Stimulated activated CD4-positive, alpha-beta T cell treated with anti-CD3 and anti-CD28 coated beads, Interleukin-4, amount 100 ng/mL, for 1 hour (primary cell): ENCODE results near the gene OVOL1.

Experiments
- DNase-seq: peaks from one replicate; pipeline ENCODE4 v3.0.0-alpha.2; 2020

OVOL1 gene

DNA sequence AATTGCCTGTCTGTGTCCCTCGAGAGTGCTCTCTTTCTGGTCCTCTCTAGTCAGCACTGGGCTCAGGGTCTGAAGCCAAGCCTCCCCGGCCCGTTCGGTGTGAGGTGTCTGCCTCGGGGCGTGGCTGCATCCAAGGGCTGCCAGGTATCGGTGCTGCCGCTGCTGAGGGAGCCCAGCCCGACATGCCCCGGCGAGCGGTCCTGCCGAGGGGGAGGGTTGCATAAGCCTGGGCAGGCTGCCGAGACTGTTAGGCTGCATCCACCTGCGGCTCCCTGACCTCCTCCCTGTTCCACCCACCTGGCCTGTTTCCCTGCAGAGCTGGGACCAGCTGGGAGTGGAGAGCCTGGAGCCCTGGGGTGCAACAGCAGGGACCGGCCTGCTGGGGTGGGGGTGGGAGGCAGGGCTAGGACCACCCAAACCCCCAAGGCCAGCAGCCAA lies 6.3 kb downstream of the OVOL1 start:
- DNase-seq: no peak

DNA sequence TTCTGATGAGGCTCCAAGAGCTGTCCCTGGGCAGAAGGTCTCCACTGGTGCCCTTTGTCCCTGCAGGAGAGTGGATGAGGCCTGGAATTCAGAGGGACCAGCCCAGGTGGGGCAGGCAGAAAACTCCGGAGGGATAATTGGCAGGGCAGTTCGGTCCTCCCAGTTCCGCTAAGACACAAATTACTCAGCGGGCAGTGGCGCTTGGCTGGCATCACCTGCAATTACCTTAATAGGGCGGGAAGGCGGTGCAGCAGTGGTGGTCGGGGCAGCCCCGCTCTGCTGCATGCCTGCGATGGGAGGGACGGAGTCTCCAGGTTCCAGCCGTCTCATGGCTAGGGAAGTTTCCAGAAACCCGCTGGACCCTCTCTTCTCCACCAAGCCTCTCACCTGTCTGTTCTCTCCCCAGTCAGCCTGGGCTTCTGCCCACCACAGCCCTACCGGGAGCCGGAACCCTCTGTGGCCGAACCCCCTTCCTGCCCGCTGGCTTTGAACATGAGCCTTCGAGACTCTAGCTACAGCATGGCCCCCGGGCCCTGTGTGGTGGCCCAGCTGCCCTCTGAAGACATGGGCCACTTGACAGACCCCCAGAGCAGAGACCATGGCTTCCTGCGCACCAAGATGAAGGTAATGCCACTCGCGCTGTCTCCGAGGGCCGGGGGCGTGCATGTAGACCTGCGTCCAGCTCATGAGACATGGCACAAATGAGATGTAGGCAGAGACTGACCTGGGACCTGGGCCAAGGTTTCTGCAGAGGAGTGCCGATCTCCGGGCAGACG lies 7.0 kb downstream of the OVOL1 start:
- no peak for DNase-seq

DNA sequence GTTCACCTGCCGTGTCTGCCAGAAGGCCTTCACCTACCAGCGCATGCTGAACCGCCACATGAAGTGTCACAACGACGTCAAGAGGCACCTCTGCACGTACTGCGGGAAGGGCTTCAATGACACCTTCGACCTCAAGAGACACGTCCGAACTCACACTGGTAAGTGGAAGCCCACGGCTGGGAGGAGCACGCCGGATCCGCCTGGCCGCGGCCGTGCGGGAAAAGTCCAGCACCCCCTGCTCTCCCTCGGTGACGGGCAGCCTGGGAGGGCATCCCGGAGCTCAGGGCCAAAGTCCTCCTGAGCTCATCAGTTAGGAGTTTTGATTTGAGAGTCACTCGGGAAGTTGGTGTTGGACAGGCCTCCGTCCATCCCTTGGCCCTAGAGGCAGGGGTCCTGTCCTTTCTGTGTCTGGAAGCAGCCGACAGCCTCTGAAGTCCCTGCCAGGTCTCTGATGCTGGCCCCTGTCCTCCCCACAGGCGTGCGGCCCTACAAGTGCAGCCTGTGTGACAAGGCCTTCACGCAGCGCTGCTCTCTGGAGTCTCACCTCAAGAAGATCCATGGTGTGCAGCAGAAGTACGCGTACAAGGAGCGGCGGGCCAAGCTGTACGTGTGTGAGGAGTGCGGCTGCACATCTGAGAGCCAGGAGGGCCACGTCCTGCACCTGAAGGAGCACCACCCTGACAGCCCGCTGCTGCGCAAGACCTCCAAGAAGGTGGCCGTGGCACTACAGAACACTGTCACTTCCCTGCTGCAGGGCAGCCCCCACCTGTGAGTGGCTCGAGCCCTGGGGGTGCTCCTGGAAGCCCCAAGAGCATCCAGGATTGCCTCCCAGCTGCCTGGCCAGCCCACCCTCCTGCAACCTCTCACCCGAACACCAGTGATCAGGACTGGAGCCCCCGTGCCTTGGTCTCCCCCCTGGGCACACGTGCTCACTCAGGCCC lies 8.0 kb downstream of the OVOL1 start:
- no peak for DNase-seq

DNA sequence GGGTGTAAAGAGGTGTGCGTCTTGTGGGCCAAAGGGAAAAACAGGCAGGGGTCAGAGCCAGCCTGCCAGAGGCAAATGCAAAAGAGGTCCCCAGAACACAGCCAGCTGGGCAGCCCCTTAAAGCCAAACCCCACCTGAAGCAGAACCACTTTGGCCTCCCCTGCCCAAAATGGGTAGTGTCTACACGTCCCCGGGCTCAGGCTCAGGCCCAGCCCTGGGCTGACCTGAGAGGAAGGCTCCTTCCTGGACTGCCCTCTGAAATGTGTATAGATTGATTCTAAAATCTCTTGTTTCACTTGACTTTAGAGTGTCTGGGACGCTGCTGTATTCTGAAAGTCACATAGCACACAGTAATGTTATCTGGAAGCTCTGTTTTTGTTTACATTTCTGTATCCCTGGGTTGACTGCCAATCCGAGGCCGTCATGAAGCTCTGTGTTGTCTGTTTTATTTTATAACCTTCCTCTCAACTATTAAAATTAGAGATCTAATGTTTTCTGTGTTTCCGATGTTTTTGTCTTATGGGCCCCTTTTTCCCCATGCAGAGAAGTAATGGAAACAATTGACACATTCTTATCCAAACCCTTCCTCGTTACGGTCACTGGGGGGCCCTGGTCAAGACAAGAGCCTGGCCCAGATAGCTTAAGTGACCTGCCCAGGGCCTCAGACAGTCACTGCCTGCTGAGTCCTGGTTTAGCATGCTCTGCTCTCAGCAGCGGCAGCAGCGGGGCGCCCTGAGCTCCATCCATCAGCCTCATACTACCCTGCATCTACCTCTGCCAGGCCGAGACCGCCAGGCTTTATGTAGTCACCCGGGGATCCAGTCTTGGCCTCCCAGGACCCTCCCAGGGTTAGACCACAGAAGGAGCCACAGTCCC lies 10.1 kb downstream of the OVOL1 start:
- no peak for DNase-seq

DNA sequence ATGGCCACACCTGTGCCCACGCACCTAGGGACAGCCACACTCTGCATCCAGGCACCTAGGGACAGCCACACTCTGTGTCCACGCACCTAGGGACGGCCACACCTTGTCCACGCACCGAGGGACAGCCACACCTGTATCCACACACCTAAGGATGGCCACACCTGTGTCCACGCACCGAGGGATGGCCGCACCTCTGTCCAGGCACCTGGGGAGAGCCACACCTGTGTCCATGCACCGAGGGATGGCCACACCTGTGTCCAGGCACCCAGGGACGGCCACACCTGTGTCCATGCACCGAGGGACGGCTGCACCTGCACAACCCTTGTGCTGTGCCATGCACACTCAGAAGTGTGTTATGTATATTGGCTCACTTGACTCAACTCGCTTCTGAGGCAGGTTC lies 10.8 kb downstream of the OVOL1 start:
- DNase-seq: no peak

DNA sequence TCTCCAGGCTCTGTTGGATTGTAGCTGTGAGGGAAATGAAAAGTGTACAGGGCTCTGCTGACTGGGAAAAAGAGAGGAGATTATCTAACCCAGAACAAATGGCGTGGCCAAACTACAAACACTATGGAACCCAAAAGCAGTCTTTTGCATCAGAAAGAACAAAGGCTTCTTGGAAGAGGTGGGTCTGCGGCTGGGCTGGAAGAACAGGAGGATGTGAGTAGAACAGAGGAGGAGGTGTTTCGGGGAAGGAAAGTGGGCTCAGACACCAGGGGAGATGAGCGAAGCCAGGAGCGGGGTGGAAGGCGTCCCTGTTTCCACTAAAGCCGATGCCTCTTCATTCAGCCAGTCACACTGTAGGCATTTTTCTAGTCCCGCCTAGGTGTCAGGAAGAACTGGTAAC lies 12.0 kb downstream of the OVOL1 start:
- no peak for DNase-seq

DNA sequence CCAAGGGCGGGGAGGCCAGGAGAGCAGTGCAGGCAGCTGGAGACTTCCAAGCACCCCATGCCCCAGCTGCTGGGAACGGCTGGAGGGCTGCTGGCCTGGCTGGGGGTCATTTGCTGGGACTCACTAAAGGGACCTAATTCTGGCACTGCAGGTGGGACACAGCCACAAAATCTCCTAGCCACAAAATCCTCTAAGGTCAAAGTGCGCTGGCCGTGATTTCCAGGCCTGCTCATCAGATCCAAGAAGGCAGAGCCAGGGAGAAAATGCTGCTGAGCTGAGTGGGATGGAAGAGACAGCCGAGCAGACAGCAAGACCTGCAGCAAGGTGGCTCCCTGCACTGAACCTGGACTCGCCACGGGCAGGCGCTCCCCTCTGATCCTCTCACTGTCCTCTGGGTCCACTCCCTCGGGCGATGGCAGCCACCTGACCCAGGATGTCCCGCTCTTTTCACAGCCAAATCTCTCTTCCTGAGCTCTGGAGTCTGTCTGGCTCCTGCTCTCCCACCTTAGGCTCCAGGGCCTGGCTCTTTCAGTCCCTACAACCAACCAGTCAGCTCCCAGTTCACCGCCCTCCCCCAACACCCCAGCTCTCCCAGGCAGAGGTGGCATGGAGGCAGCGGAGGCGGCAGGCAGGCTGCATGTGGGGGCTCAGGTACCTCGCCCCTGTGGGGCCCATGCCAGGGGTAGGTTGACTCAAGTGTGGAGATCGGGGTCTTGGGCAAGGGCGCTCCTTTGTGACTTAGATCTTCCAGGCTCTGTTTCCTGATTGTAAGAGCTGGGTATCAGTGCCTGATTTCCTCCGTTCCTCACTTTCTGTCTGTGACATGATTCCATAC lies 14.5 kb downstream of the OVOL1 start:
- no peak for DNase-seq

DNA sequence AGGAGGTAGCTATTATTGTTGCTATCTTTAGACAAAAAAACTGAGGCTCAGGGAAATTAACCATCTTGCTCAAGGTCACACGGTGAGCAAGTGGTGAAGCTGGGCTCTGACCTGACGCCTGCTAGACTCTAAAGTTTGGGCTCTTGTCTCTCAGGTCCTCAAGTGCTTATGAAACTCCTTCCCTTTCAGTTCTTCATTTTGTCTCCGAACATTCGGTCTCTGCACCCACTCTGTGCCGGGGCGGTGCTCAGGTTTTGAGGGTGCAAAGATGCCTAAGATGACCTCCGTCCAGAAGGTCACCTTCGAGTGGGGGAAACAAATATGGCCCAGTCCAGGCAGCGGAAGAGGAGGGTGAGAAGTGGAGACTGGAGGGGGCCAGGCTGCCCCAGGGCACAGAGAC lies 16.0 kb downstream of the OVOL1 start:
- DNase-seq: no peak

DNA sequence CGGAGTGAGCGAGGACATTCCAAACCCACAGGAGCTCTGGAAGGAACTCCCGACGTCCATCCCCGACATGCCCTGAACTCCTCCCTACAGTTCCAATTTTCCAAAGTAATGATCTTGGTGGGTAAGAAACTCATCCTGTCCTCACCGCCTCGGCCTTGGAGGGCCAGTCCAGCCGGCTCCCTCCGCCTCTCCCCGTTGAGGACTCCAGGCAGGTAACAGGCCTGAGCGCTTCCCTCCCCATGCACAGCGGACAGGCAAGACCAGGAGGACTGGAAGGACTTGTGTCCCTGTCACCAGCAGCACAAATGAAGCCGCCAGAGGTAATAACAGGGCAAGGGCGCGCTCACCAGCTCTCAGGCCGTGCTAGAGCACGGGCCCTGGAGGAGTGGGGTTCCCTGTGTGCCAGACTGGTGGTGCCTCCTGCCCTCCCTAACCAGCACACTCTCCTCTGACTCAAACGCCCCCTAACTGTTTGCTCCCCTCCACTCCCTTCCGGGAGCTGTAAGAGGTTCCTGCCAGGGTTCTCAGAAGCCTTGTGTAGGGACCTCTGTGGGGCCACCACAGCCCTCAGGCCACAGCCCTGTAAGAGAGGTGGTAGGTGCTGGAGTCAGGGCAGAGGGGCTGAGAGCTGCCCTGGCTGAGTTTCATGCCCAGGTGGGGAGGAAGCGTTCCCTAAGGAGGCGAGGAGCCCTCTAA lies 17.1 kb downstream of the OVOL1 start:
- no peak for DNase-seq

DNA sequence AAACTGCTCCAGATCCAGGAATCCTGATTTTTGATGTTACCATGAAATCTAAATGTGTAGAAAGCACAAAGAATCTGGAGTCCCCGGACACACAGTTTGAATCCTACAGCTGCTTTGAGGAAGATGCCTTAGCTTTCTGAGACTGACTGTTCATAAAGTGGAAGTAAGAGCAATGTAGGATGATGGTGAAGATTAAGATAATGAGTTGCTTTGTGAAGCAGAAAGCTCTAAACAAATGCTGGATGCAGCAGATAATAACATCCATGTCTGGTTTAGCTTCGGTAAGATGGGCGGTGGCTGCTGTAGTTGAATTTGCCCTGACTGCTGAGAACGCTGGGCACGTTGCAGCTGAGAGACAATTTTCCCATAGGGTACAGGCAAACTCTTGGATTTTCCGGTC lies 20.1 kb downstream of the OVOL1 start:
- DNase-seq: no peak

DNA sequence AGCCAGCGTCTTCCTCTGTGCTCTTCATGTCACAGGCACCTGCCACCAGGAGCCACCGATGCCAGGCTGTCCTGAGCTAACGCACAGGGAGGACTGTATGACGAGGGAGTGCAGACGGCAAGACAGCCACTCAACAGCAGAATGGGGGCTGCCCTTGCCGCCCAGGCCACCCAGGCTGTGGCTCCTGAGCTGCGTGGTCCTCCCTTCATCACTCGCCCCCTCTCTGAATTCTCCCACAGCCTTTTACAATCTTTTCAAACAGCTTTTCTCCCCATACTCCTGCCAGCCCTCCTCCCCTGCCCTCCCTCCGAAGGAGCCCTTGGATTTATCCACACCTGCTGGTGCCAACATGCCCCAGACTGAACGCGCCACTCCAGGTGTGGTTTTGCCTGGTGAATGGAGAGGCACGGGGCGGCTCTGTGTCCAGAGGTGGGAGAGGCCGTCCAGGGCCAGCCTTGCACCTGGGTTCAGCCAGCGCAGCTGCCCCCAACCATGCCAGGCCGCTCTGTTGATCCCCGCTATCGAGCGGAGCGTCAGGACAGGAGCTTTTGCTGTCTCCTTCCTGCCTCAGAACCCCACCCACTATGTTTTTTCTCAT lies 22.0 kb downstream of the OVOL1 start:
- DNase-seq: no peak

DNA sequence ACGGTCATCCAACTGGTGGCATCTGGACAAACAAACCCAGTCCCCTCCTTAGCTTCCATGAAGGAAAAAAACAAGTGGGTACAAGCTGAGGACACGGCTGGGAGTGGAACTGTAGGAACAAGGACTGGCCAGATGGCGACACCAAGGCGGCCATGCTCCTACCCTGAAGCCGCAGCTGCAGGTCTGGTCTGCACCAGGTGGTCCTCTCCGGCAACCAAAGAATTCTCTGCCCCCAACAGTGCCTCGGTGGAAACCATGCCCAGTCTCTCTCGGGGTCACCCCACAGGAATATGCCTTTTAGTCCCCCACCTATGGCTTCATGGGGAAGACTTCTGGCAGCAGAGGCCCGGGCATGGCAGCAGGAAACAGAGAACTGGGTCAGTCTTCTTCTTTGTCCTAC lies 22.6 kb downstream of the OVOL1 start:
- no peak for DNase-seq

DNA sequence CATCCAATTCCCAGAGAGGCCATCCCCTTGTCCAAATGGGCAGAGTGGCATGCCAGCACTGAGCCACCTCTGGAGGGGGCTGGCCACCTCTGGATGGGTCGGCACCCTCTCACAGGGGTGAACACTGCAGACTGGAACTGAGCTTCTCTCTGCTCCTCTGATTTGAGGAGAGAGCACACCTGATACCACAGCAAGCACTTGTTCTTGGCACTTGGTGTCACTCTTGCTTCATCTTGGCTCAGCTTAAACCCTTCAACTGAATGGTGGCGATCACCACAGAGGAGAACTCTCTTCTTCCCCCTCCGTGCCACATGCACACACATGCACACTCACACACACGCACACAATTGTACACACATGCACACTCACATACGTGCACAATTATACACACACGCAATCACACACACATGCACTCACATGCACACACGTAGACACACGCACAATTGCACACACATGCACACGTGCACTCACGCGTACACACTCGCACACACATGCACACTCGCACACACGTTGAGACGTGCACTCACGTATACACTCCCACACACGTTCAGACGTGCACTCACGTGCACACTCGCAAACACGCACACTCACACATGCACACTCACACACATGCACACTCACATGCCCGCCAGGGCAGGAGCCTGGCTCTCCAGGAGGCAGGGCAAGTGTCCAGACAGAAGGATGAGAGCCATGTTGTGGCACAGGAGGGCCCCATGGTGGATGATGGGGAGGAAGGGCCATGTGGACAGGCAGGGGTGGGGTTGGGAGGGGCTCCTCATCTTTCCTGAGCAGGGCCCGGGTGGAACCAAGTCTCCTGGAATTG lies 23.4 kb downstream of the OVOL1 start:
- DNase-seq: no peak

DNA sequence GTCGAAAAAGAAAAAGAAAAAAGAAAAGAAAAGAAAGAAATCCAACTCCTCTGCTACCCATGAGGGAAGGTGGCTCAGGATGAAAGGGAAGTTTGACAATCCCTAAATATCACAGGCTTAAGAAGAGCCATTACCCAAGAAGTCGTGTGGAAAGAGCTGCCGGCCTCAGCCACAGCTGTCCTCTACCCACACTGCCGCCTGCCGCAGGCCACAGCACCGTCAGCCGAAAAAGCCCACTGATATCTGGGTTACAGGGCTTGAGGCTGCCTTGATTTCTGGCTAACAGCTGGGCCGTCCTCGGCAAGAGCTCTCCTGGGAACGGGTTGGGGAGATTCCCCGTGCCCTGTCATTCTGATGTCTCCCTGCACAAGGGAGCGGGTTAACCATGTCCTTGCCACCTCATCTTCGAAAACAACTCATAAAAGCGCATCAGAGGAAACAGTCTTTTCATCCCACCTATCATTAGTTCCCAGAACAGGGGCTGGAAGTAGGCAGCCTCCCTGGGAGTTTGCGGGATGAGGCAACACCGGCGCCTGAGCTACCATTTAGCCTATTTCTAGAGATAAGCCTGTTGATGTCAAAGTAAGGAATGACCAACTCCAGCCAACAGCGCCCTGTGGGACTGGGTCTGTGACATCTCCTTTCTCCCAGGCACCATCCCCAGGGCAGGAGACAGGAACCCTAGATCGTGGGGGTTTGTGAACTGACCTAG lies 25.1 kb downstream of the OVOL1 start:
- no peak for DNase-seq

DNA sequence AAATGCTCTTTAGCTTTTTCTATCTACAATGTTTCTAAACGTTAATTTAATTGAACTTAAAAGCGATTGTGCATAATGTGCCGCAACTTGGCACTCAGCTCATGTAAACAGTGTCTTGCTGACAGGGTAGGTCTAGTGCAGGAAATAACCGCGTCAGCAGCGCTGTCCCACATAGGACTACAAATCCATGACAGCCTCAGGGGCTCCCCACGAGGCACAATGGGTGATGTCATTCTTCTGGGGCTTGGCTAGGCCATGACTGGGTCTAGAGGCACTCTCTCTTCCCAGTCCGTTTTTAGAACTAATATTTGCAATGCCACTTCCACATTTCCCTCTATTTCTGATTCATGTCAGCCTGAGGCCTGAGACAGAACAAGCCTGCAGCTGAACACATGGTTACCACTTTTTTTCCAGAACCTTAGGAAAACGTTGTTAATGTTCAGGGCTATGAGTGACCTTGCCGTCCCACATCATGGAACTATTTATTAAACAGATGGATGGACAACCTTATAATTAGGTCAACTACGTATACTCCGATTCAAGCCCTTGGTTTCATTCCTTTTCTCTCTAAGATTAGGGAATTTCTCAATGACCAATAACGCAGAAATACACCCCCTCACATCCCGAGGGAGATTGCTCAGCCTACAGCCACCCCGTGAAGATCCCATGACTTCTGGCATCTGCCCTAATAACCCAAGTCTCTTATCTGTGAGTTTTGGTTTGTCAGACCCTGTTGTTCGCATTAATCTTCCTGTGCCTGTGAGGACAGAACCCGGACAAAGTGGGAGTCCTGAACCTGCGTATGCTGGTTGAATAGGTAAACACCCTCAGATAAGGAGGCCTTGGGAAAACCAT lies 27.5 kb downstream of the OVOL1 start:
- DNase-seq: no peak

DNA sequence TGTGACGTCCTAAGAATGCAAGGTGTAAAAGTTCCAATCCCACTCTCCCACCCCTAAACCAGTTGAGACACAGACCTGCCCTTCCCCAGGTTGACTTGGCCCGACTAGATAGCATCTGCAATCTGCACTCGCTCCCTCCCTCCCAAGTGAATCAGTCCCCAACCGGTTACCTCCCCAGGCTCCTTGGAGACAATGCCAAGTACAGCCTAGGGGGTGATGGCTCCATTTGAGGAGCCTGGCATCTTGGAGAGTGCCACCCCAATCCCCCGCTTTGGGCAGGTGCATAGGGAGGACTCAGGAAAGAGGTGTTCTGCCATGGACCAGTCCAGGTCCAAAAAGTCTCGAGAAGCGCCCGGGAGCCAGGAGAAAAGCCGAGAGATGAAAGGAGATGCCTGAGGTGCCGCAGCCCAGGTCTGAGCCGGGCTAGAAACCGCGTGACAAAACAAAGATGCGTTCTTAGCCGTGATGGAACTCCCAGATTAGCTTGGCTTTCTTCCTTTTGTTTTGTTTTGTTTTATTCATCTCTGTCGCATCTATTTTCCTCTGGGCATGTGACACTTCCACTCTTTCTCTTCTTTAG lies 28.2 kb downstream of the OVOL1 start:
- DNase-seq: no peak

DNA sequence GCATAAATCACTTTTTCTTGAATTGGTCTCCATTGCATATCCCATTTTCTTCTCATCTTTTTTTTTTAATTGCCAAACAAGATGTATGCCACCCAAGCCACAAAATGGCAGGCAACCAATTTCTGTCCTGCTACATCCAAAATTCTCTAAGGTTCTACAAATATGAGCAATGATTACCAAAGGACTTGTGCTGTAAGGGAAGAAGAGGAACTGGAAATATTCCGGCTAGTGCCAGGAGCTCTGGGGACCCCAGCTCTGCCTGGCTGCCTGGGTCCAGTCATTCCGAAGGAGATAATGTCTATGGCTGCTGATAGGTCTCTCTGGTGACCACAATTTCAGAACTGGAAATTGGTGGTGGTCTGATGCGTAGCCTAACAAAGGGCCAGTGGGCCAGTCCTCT lies 29.8 kb downstream of the OVOL1 start:
- DNase-seq: no peak

DNA sequence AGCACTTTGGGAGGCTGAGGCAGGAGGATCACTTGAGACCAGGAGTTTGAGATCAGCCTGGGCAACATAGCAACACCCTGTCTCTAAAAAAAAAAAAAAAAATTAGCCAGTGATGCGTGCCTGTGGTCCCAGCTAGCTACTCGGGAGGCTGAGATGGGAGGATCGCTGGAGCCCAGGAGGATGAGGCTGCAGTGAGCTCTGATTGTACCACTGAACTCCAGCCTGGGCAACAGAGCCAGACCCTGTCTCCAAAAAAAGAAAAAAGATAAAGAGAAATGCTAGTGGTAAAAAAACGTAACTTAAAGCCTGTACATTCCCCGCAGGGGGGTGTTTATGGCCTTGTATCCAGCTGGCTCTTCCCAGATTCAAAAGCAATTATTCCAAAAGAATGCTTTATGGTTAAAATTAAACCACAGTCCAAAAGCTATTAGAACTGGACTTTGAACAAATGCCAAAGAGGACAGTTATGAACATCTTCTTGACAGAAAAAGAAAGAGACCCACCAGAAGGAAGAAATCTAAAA lies 30.5 kb downstream of the OVOL1 start:
- no peak for DNase-seq
